ENCODE data around the gene B3GALT4. TPM values are rescaled to one million over a fixed set of nuclear protein-coding genes. Genes with fewer than 3 reads are reported as not detected.

B3GALT4 gene
- total and polyA plus RNA-seq, 2 of the 13 experiments (the other 11 are each of a cell fraction or from before 2014, with no cell fraction given): 0.04 to 0.27 TPM

- TF ChIP-seq ZNF687 (CRISPR knock-in tag; IDR thresholded peaks at IDR 0.05) (peak; percentile 91), ZMYM3 (CRISPR knock-in tag; IDR thresholded peaks at IDR 0.05) (peak; percentile 24; the same call in 1 of the 2 replicates), ZFP41 (CRISPR knock-in tag; IDR thresholded peaks at IDR 0.05; ENCODE audit: borderline replicate concordance) (no peak), ADNP (CRISPR knock-in tag; IDR thresholded peaks at IDR 0.05) (no peak), ZNF335 (CRISPR knock-in tag; IDR thresholded peaks at IDR 0.05) (no peak; the same call in 1 of the 2 replicates), RBAK (CRISPR knock-in tag; IDR thresholded peaks at IDR 0.05) (no peak), TIGD3 (CRISPR knock-in tag; IDR thresholded peaks at IDR 0.05; ENCODE audit: borderline replicate concordance) (peak; percentile 57; the same call in 1 of the 2 replicates), USF2 (IDR thresholded peaks at IDR 0.05; ENCODE audit: low read depth, low read length) (no peak), USF2 (CRISPR knock-in tag; IDR thresholded peaks at IDR 0.05; ENCODE audit: borderline replicate concordance) (peak; percentile 24; the same call in 1 of the 2 replicates), ELF3 (CRISPR knock-in tag; IDR thresholded peaks at IDR 0.05) (no peak; the same call in 1 of the 2 replicates), ZNF264 (CRISPR knock-in tag; IDR thresholded peaks at IDR 0.05) (0 out of 2 replicates have a peak, but pooled peaks have one; percentile 51), ZBTB46 (CRISPR knock-in tag; IDR thresholded peaks at IDR 0.05; ENCODE audit: borderline replicate concordance) (no peak), PHB2 (IDR thresholded peaks at IDR 0.05; ENCODE audit: partially characterized antibody) (no peak), ZMAT3 (CRISPR knock-in tag; conservative IDR thresholded peaks at IDR 0.05) (0 out of 2 replicates have a peak, but pooled peaks have one; percentile 38)
- TF ChIP-seq, protein P1, sequence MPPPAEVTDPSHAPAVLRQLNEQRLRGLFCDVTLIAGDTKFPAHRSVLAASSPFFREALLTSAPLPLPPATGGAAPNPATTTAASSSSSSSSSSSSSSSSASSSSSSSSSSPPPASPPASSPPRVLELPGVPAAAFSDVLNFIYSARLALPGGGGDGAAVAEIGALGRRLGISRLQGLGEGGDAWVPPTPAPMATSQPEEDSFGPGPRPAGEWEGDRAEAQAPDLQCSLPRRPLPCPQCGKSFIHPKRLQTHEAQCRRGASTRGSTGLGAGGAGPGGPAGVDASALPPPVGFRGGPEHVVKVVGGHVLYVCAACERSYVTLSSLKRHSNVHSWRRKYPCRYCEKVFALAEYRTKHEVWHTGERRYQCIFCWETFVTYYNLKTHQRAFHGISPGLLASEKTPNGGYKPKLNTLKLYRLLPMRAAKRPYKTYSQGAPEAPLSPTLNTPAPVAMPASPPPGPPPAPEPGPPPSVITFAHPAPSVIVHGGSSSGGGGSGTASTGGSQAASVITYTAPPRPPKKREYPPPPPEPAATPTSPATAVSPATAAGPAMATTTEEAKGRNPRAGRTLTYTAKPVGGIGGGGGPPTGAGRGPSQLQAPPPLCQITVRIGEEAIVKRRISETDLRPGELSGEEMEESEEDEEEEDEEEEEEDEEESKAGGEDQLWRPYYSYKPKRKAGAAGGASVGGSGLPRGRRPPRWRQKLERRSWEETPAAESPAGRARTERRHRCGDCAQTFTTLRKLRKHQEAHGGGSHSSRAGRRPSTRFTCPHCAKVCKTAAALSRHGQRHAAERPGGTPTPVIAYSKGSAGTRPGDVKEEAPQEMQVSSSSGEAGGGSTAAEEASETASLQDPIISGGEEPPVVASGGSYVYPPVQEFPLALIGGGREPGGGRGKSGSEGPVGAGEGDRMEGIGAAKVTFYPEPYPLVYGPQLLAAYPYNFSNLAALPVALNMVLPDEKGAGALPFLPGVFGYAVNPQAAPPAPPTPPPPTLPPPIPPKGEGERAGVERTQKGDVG (CRISPR knock-in tag; IDR thresholded peaks at IDR 0.05; ENCODE audit: borderline replicate concordance): no peak
These were observed 27.8 kb upstream of the B3GALT4 start (continued) for GRCh38 chr6:33248932-33249731.
